H54 (cell line): Measurements from ENCODE around the gene TNS3.

Experiments used
- DNase-seq: peaks from one replicate; pipeline ENCODE4 v3.0.0; 2011; ENCODE audit warnings: low spot score, mixed read lengths; ENCODE audit not compliant: insufficient read length
- FAIRE-seq: peaks from 3 replicates; lab custom pipeline; 2011; peaks lifted over from hg19 to GRCh38; lab: Jason Lieb, UNC
- POLR2A ChIP-seq: IDR thresholded peaks from 2 replicates; pipeline ENCODE4 v1.6.1; 2011; ENCODE audit warnings: low read depth, mild to moderate bottlenecking, low read length

Gene TNS3

GRCh38 chr7:47336472-47337425 is 245.2 kb downstream of the TNS3 start:
- no peak for TF ChIP-seq POLR2A
- DNase-seq (no peak), FAIRE-seq (no peak)

- DNase-seq (peak; percentile 47), FAIRE-seq (no peak)
- no peak for TF ChIP-seq POLR2A
Measured at GRCh38 chr7:47335557-47336471, 246.1 kb downstream of the TNS3 start.

- no peak for TF ChIP-seq POLR2A
- FAIRE-seq (no peak), DNase-seq (no peak)
Measured at GRCh38 chr7:47335071-47335470, 246.8 kb downstream of the TNS3 start.

- DNase-seq (no peak), FAIRE-seq (no peak)
- TF ChIP-seq POLR2A = no peak
Measured at GRCh38 chr7:47333959-47334358, 248.0 kb downstream of the TNS3 start.

GRCh38 chr7:47333554-47333887 is 248.4 kb downstream of the TNS3 start:
- TF ChIP-seq POLR2A = no peak
- DNase-seq (no peak), FAIRE-seq (no peak)

GRCh38 chr7:47332681-47333553 is 249.0 kb downstream of the TNS3 start:
- no peak for FAIRE-seq
- DNase-seq = no peak
- TF ChIP-seq POLR2A = no peak

- no peak for TF ChIP-seq POLR2A
- no peak for FAIRE-seq
- DNase-seq = no peak
Measured at GRCh38 chr7:47332213-47332612, 249.7 kb downstream of the TNS3 start.

- TF ChIP-seq POLR2A = no peak
- FAIRE-seq (no peak), DNase-seq (no peak)
Measured at GRCh38 chr7:47331179-47331565, 250.7 kb downstream of the TNS3 start.

GRCh38 chr7:47330561-47331178 is 251.2 kb downstream of the TNS3 start:
- DNase-seq (no peak), FAIRE-seq (no peak)
- no peak for TF ChIP-seq POLR2A

- FAIRE-seq (no peak), DNase-seq (no peak)
Measured at GRCh38 chr7:47330026-47330425, 251.9 kb downstream of the TNS3 start.

GRCh38 chr7:47329320-47329926 is 252.5 kb downstream of the TNS3 start:
- FAIRE-seq (no peak), DNase-seq (no peak)
- TF ChIP-seq POLR2A = no peak

More at GRCh38 chr7:47330026-47330425, 251.9 kb downstream of the TNS3 start:
- TF ChIP-seq POLR2A = no peak
